Esophagus squamous epithelium (tissue), 5 donors: Measurements from ENCODE around the gene ACSS3. TPM values are rescaled to one million over a fixed set of nuclear protein-coding genes. Genes with fewer than 3 reads are reported as not detected.
"Not testable (repeated sequence)": the region's sequence is repeated elsewhere in the genome, so short reads cannot be mapped to it uniquely, and the experiment has no call there.

ENCODE experiments used
- DNase-seq: peaks from one replicate; lab custom pipeline; 2025; lab: John Stamatoyannopoulos, UW
- H3K27ac ChIP-seq, 4 donors: fragments of 200-600 bp; sonication (generic); one replicate each; pipeline ENCODE4 v1.5.1; 2016 to 2019; ENCODE audit warnings: mild to moderate bottlenecking in 1 of 4
- H3K27me3 ChIP-seq, 4 donors: fragments of 200-600 bp; sonication (generic); 1 replicate in 3 of 4; 2 replicates in 1 of 4; pipeline versions ENCODE4 v1.5.1 to v1.6.0; 2017 to 2021; ENCODE audit warnings: antibody characterized with exemption in 1 of 4
- H3K36me3 ChIP-seq, 3 donors: fragments of 200-600 bp; sonication (generic); one replicate each; pipeline ENCODE4 v1.5.1; 2016 to 2019
- H3K4me1 ChIP-seq, 3 donors: fragments of 200-600 bp; sonication (generic); one replicate each; pipeline ENCODE4 v1.5.1; 2017 to 2019
- H3K4me3 ChIP-seq, 4 donors: fragments of 200-600 bp; sonication (generic); 1 replicate in 3 of 4; 2 replicates in 1 of 4; pipeline ENCODE4 v1.5.1; 2016 to 2019; ENCODE audit warnings: mild to moderate bottlenecking in 2 of 4, moderate library complexity in 1 of 4
- H3K9me3 ChIP-seq, 3 donors: fragments of 200-600 bp; sonication (generic); one replicate each; pipeline ENCODE4 v1.5.1; 2016 to 2019
- CTCF ChIP-seq, 6 experiments: fragments of 450-650 bp in 4 of 6; fragments of 200-600 bp in 2 of 6; sonication (generic) in 2 of 6; IDR thresholded peaks; one replicate each; pipeline ENCODE4 v1.5.1; 2016 to 2019; ENCODE audit warnings: antibody characterized with exemption in 6 of 6, mild to moderate bottlenecking in 4 of 6, moderate library complexity in 4 of 6
- POLR2A ChIP-seq, 4 donors: fragments of 450-650 bp; IDR thresholded peaks; one replicate each; pipeline ENCODE4 v1.6.1; 2017; ENCODE audit warnings: antibody characterized with exemption in 4 of 4, mild to moderate bottlenecking in 4 of 4, moderate library complexity in 3 of 4
- WGBS, 2 donors: methylation state at CpG; one replicate each; pipeline ENCODE4 v1.1.5; 2018; 5-methylcytosine and 5-hydroxymethylcytosine counted together
- intact Hi-C: fragments of 100-400 bp; cut with DNase I; formaldehyde crosslinking; loops from one replicate; pipeline ENCODE4 v1.15.0; 2022
- total RNA-seq, 4 donors: library from RNA; depleted of rRNA; stranded (reverse); fragments of >200 nt; gene quantifications; one replicate each; pipeline ENCODE4 v1.1.0, GENCODE V29; 2016
- donor health status: DM: yes; HTN: yes; CAD: no.

Gene ACSS3
- 1 to 10 TPM in 2 of 4 donors, under 1 TPM in 2; 0.35 to 7.4 (median 1.0) TPM for total RNA-seq

GRCh38 chr12:81077686-81078441, at the start of gene ACSS3:
Gene ACSS3, plus strand, starts transcription at chr12:81078079. Its CDS starts 42 bp downstream, at chr12:81078121.
- no peaks in the 10 kb centered on the region for H3K9me3 ChIP-seq
- no peak for DNase-seq
- peaks cover 0 to 17% (median 2%) of the 10 kb centered on the region in 4 donors for H3K27me3 ChIP-seq
- intact Hi-C loops, result no loop called here
- TF ChIP-seq CTCF (IDR thresholded peaks at IDR 0.05) (no peak), POLR2A (IDR thresholded peaks at IDR 0.05) (no peak)
- peak within 1 kb of the TSS; percentile 59 to 85 (median 74) for H3K27ac ChIP-seq
- H3K36me3 ChIP-seq, result no peaks in the 10 kb centered on the region
- WGBS, 2 donors, result 6 to 13% methylated on average over 12 of the region's 49 CpGs
- peaks cover 0 to 7% (median 0%) of the 10 kb centered on the region in 3 donors for H3K4me1 ChIP-seq
- peak within 1 kb of the TSS; percentile 22 to 59 (median 46) for H3K4me3 ChIP-seq

- H3K27ac ChIP-seq, result no peak overlapping the region
- H3K4me1 ChIP-seq, result no peaks in the 10 kb centered on the region
- TF ChIP-seq POLR2A (IDR thresholded peaks at IDR 0.05) (no peak), CTCF (IDR thresholded peaks at IDR 0.05) (no peak)
- no peaks in the 10 kb centered on the region for H3K27me3 ChIP-seq
- DNase-seq, result no peak
- 59 to 68% methylated on average over 1 of the region's 1 CpG for WGBS, 2 donors
- no peak overlapping the region for H3K4me3 ChIP-seq
- H3K9me3 ChIP-seq, result no peaks in the 10 kb centered on the region
- intact Hi-C loops, result no loop called here
- no peaks in the 10 kb centered on the region for H3K36me3 ChIP-seq
Measured at GRCh38 chr12:81034926-81035325, 43.0 kb upstream of the ACSS3 start.

- Histone ChIP-seq H3K36me3 (no peaks in the 10 kb centered on the region), H3K4me3 (no peak overlapping the region), H3K4me1 (no peaks in the 10 kb centered on the region), H3K27me3 (no peaks in the 10 kb centered on the region), H3K9me3 (no peaks in the 10 kb centered on the region), H3K27ac (no peak overlapping the region)
- 65 to 69% methylated on average over 2 of the region's 2 CpGs for WGBS, 2 donors
- no peak for TF ChIP-seq CTCF (IDR thresholded peaks at IDR 0.05)
- no peak for TF ChIP-seq POLR2A (IDR thresholded peaks at IDR 0.05)
- intact Hi-C loops, result no loop called here
- DNase-seq, result no peak
Measured at GRCh38 chr12:81039231-81039630, 38.6 kb upstream of the ACSS3 start.

GRCh38 chr12:81043979-81044740, 33.7 kb upstream of the ACSS3 start:
- no peaks in the 10 kb centered on the region for H3K4me1 ChIP-seq
- DNase-seq, result no peak
- intact Hi-C loops, result no loop called here
- H3K4me3 ChIP-seq, result no peak overlapping the region
- 76 to 88% methylated on average over 1 of the region's 1 CpG for WGBS, 2 donors
- no peak overlapping the region for H3K27ac ChIP-seq
- H3K9me3 ChIP-seq, result no peaks in the 10 kb centered on the region
- no peaks in the 10 kb centered on the region for H3K27me3 ChIP-seq
- no peak for TF ChIP-seq CTCF (IDR thresholded peaks at IDR 0.05)
- TF ChIP-seq POLR2A (IDR thresholded peaks at IDR 0.05), result no peak
- no peaks in the 10 kb centered on the region for H3K36me3 ChIP-seq

- H3K4me1 ChIP-seq, DNase-seq, H3K9me3 ChIP-seq, H3K4me3 ChIP-seq, intact Hi-C loops, H3K36me3 ChIP-seq, H3K27me3 ChIP-seq, H3K27ac ChIP-seq: not testable (repeated sequence)
- 71 to 78% methylated on average over 1 to 11 of the region's 11 CpGs for WGBS, 2 donors
Measured at GRCh38 chr12:81064971-81065370, 12.9 kb upstream of the ACSS3 start.
